Left lung (tissue), 10 donors: Measurements from ENCODE around the gene SNTB2. TPM values are rescaled to one million over a fixed set of nuclear protein-coding genes. Genes with fewer than 3 reads are reported as not detected.

Experiments used
- ATAC-seq: fragments of 200-7000 bp; cut with Tn5 transposase; one replicate; pipeline ENCODE4 v1.9.1; 2020; ENCODE audit warnings: moderate library complexity
- DNase-seq, 4 donors: peaks; one replicate each; pipeline ENCODE4 v3.0.0-alpha.2; 2013 to 2020
- H3K27ac ChIP-seq, 2 donors: fragments of 200-600 bp; sonication (generic) in 1 of 2; one replicate each; pipeline versions ENCODE4 v1.5.0 to v1.8.0; 2020 to 2021
- H3K27me3 ChIP-seq, 2 donors: fragments of 200-600 bp; sonication (generic) in 1 of 2; one replicate each; pipeline versions ENCODE4 v1.5.0 to v1.8.0; 2020 to 2021
- H3K36me3 ChIP-seq, 2 donors: fragments of 200-600 bp; sonication (generic) in 1 of 2; one replicate each; pipeline versions ENCODE4 v1.5.0 to v1.8.0; 2020 to 2021
- H3K4me1 ChIP-seq, 2 donors: fragments of 200-600 bp; one replicate each; pipeline ENCODE4 v1.8.0; 2021
- H3K4me3 ChIP-seq, 2 donors: fragments of 200-600 bp; sonication (generic) in 1 of 2; one replicate each; pipeline versions ENCODE4 v1.5.0 to v1.8.0; 2020 to 2021; ENCODE audit warnings: mild to moderate bottlenecking in 1 of 2
- H3K9me3 ChIP-seq, 2 donors: fragments of 200-600 bp; sonication (generic) in 1 of 2; one replicate each; pipeline versions ENCODE4 v1.5.0 to v1.8.0; 2020 to 2021
- intact Hi-C, 2 donors: fragments of 100-400 bp; cut with DNase I; formaldehyde crosslinking; loops; one replicate each; pipeline versions ENCODE4 v1.11.2 to v1.14.2; 2022
- polyA plus RNA-seq, 6 donors: library from polyadenylated mRNA; unstranded; fragments of 120-200 nt; gene quantifications; one replicate each; pipeline ENCODE4 v1.2.1, GENCODE V29; 2013; ENCODE audit not compliant: insufficient read length in 6 of 6
- total RNA-seq, 2 donors: library from RNA; stranded (reverse); fragmentation: NEBNext Ultra II Directional; extraction: Animal tissue kit (Norgen Biotek cat#: 25700); gene quantifications; one replicate each; pipeline ENCODE4 v1.2.1, GENCODE V29; 2021
- TF ChIP-seq, protein P1 (sequence below), 2 donors: fragments of 200-600 bp; sonication (generic) in 1 of 2; IDR thresholded peaks; one replicate each; pipeline versions ENCODE4 v1.5.0 to v1.8.0; 2021; ENCODE audit warnings: antibody characterized with exemption in 2 of 2
- donor health status: DM: no; HTN: yes; CAD: no.
- donor health status: DM: no; HTN: no; CAD: no.

SNTB2 gene
- total and polyA plus RNA-seq, 8 donors, result 22.8 to 47.3 (median 25.1) TPM

DNA sequence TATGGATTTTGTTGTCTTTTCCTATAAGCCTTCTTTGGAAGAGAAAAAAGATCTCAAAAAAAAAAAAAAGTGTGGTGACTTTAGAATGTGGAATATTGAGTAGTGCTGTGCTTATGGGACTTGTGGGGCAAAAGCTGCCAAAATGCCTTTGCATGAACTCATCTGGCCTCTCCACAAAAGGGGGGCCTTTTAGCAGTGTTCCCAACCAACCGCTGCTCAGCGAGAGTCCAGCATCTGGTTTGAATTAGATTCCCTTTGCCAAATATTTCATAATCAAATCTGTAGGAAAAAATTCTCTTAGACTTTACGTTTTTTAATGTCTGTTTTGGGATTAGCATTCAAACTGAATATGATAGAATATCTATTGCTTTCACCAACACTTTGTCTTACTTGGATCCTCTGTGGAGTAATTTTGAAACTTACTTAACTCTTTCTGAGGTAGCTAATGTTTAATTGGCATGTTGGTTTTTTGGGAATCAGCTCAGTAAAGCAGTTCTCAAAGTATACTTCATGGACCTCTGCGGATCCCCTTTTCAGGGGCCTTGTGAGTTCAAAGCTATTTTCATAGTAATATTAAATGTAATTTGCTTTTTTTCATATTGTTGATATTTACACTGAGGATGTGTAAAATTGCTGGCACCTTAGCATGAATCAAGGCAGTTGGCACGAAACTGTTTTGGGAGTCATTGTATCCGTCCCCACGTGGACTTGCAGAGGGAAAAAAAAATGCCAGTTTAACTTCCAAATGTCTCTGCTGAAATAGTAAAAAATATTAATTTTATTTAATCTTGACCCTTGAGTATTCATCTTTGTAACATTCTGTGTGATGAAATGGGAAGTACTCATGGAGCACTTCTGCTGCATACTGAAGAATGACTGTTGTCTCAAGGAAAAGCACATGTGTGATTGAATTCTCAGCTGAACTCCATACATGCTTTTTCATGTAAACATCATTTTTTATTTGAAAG is 89.5 kb downstream of the SNTB2 start:
- H3K9me3 ChIP-seq, result no peaks in the 10 kb centered on the region
- intact Hi-C loops, result no loop called here
- H3K27me3 ChIP-seq, result no peaks in the 10 kb centered on the region
- ATAC-seq (peak; percentile 79), DNase-seq (peak in 3 of 4 donors; percentile 38 to 87 (median 72))
- peaks cover 0 to 14% of the 10 kb centered on the region in 2 donors for H3K4me1 ChIP-seq
- TF ChIP-seq, protein P1, sequence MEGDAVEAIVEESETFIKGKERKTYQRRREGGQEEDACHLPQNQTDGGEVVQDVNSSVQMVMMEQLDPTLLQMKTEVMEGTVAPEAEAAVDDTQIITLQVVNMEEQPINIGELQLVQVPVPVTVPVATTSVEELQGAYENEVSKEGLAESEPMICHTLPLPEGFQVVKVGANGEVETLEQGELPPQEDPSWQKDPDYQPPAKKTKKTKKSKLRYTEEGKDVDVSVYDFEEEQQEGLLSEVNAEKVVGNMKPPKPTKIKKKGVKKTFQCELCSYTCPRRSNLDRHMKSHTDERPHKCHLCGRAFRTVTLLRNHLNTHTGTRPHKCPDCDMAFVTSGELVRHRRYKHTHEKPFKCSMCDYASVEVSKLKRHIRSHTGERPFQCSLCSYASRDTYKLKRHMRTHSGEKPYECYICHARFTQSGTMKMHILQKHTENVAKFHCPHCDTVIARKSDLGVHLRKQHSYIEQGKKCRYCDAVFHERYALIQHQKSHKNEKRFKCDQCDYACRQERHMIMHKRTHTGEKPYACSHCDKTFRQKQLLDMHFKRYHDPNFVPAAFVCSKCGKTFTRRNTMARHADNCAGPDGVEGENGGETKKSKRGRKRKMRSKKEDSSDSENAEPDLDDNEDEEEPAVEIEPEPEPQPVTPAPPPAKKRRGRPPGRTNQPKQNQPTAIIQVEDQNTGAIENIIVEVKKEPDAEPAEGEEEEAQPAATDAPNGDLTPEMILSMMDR (IDR thresholded peaks at IDR 0.05), result no peak
- H3K27ac ChIP-seq, result peak overlapping the region in 1 of 2 donors; percentile 23
- peaks cover 0 to 11% of the 10 kb centered on the region in 2 donors for H3K36me3 ChIP-seq
- no peak overlapping the region for H3K4me3 ChIP-seq

GRCh38 chr16:69277413-69277812 is 90.4 kb downstream of the SNTB2 start:
- no peaks in the 10 kb centered on the region for H3K27me3 ChIP-seq
- H3K4me3 ChIP-seq, result no peak overlapping the region
- peaks cover 0 to 14% of the 10 kb centered on the region in 2 donors for H3K4me1 ChIP-seq
- intact Hi-C loops, result no loop called here
- no peak for ATAC-seq
- TF ChIP-seq, protein P1 (IDR thresholded peaks at IDR 0.05), result no peak
- H3K36me3 ChIP-seq, result peaks cover 0 to 1% of the 10 kb centered on the region in 2 donors
- DNase-seq, result no peak
- H3K27ac ChIP-seq, result no peak overlapping the region
- no peaks in the 10 kb centered on the region for H3K9me3 ChIP-seq

DNA sequence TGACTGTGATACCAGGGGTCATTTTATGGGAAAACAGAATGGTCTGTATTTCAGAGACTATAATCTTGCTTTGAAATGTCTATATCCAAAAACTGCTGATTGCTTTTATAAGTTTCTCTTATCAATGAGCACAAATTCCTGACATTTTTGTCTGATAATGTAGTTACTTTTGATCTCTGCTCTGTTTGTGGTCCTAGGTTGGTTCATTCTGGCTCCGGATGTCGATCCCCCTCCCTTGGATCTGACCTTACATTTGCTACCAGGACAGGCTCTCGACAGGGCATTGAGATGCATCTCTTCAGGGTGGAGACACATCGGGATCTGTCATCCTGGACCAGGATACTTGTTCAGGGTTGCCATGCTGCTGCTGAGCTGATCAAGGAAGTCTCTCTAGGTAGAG is 96.9 kb downstream of the SNTB2 start:
- H3K4me1 ChIP-seq, result peaks cover 0 to 18% of the 10 kb centered on the region in 2 donors
- H3K4me3 ChIP-seq, result no peak overlapping the region
- intact Hi-C loops, result no loop called here
- TF ChIP-seq, protein P1 (IDR thresholded peaks at IDR 0.05), result no peak
- DNase-seq, result no peak
- H3K27me3 ChIP-seq, result no peaks in the 10 kb centered on the region
- no peak overlapping the region for H3K27ac ChIP-seq
- peaks cover 0 to 27% of the 10 kb centered on the region in 2 donors for H3K36me3 ChIP-seq
- no peak for ATAC-seq
- no peaks in the 10 kb centered on the region for H3K9me3 ChIP-seq

GRCh38 chr16:69285240-69285639 is 98.3 kb downstream of the SNTB2 start:
- H3K27ac ChIP-seq, result no peak overlapping the region
- ATAC-seq (no peak), DNase-seq (no peak)
- H3K36me3 ChIP-seq, result peaks cover 0 to 27% of the 10 kb centered on the region in 2 donors
- peaks cover 0 to 18% of the 10 kb centered on the region in 2 donors for H3K4me1 ChIP-seq
- H3K9me3 ChIP-seq, result no peaks in the 10 kb centered on the region
- TF ChIP-seq, protein P1 (IDR thresholded peaks at IDR 0.05), result no peak
- H3K27me3 ChIP-seq, result no peaks in the 10 kb centered on the region
- no peak overlapping the region for H3K4me3 ChIP-seq
- intact Hi-C loops, result loop anchor here in 1 of 2 donors (5.0 kb wide), 1 partner anchor 133 kb away; no protein-coding TSS in a partner anchor
